GM18868 (cell line): ENCODE measurements around the gene CMSS1.
A peak's percentile ranks its signal among the peaks of the same experiment; 100 is the strongest.

Source experiments
- ATAC-seq: cut with Tn5 transposase; IDR thresholded peaks from one replicate; pipeline ENCODE4 v1.9.1; 2021; ENCODE audit warnings: mild to moderate bottlenecking, moderate library complexity; ENCODE audit not compliant: unreplicated experiment

Gene CMSS1

GRCh38 chr3:99873269-99874102 is 55.8 kb downstream of the CMSS1 start:
- no peak for ATAC-seq

- no peak for ATAC-seq
Observed at GRCh38 chr3:99874237-99875002, 56.8 kb downstream of the CMSS1 start.

- no peak for ATAC-seq
Observed at GRCh38 chr3:99875581-99875928, 57.9 kb downstream of the CMSS1 start.

GRCh38 chr3:99875929-99876841 is 58.5 kb downstream of the CMSS1 start:
- ATAC-seq, result peak; percentile 81

GRCh38 chr3:99877031-99877579 is 59.4 kb downstream of the CMSS1 start:
- no peak for ATAC-seq

- peak; percentile 56 for ATAC-seq
Observed at GRCh38 chr3:99878005-99878404, 60.3 kb downstream of the CMSS1 start.

GRCh38 chr3:99879275-99879674 is 61.6 kb downstream of the CMSS1 start:
- ATAC-seq, result no peak

GRCh38 chr3:99881121-99881524 is 63.5 kb downstream of the CMSS1 start:
- no peak for ATAC-seq

- no peak for ATAC-seq
Observed at GRCh38 chr3:99882436-99883137, 64.9 kb downstream of the CMSS1 start.

- no peak for ATAC-seq
Observed at GRCh38 chr3:99883138-99883461, 65.4 kb downstream of the CMSS1 start.

- ATAC-seq, result no peak
Observed at GRCh38 chr3:99883693-99884092, 66.0 kb downstream of the CMSS1 start.

GRCh38 chr3:99884484-99884883 is 66.8 kb downstream of the CMSS1 start:
- ATAC-seq, result no peak

- no peak for ATAC-seq
Observed at GRCh38 chr3:99885085-99885484, 67.4 kb downstream of the CMSS1 start.

- no peak for ATAC-seq
Observed at GRCh38 chr3:99885851-99886250, 68.2 kb downstream of the CMSS1 start.

GRCh38 chr3:99891610-99892285 is 74.1 kb downstream of the CMSS1 start:
- no peak for ATAC-seq

GRCh38 chr3:99892332-99892731 is 74.7 kb downstream of the CMSS1 start:
- ATAC-seq, result no peak

- no peak for ATAC-seq
Observed at GRCh38 chr3:99895131-99895696, 77.6 kb downstream of the CMSS1 start.

- ATAC-seq, result no peak
Observed at GRCh38 chr3:99895703-99896441, 78.2 kb downstream of the CMSS1 start.

GRCh38 chr3:99896482-99896881 is 78.8 kb downstream of the CMSS1 start:
- no peak for ATAC-seq
